ENCODE measurements around the gene DPP6. TPM values are rescaled to one million over a fixed set of nuclear protein-coding genes. Genes with fewer than 3 reads are reported as not detected.

DPP6 gene
- total RNA-seq, 1 donor from 2014 or later: 0.39 TPM

GRCh38 chr7:154431045-154431444 lies 378.8 kb downstream of the DPP6 start:
- Histone ChIP-seq H3K27ac (no peak overlapping the region), H3K4me2 (no peak overlapping the region), H3K9ac (no peak overlapping the region), H4K20me1 (ENCODE audit: low read depth) (no peaks in the 10 kb centered on the region), H3K27me3 (no peaks in the 10 kb centered on the region), H3K79me2 (ENCODE audit: low read depth) (no peaks in the 10 kb centered on the region), H3K4me1 (peaks cover 11% of the 10 kb centered on the region), H3K36me3 (no peaks in the 10 kb centered on the region), H3K4me3 (no peak overlapping the region), H3K9me3 (ENCODE audit: low read depth) (no peaks in the 10 kb centered on the region), H2AFZ (replicated peaks) (no peak overlapping the region), H3F3A (ENCODE audit: low read depth) (no peaks in the 10 kb centered on the region)
- H3K36me3 Mint-ChIP-seq: no peaks in the 10 kb centered on the region
- TF ChIP-seq EZH2 (IDR thresholded peaks at IDR 0.05) (no peak), EZH2phosphoT487 (IDR thresholded peaks at IDR 0.05) (no peak)
- TF ChIP-seq, protein P1, sequence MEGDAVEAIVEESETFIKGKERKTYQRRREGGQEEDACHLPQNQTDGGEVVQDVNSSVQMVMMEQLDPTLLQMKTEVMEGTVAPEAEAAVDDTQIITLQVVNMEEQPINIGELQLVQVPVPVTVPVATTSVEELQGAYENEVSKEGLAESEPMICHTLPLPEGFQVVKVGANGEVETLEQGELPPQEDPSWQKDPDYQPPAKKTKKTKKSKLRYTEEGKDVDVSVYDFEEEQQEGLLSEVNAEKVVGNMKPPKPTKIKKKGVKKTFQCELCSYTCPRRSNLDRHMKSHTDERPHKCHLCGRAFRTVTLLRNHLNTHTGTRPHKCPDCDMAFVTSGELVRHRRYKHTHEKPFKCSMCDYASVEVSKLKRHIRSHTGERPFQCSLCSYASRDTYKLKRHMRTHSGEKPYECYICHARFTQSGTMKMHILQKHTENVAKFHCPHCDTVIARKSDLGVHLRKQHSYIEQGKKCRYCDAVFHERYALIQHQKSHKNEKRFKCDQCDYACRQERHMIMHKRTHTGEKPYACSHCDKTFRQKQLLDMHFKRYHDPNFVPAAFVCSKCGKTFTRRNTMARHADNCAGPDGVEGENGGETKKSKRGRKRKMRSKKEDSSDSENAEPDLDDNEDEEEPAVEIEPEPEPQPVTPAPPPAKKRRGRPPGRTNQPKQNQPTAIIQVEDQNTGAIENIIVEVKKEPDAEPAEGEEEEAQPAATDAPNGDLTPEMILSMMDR (IDR thresholded peaks at IDR 0.05): no peak
- no peak overlapping the region for H3K4me3 Mint-ChIP-seq
- no peaks in the 10 kb centered on the region for H3K4me1 Mint-ChIP-seq
- no peaks in the 10 kb centered on the region for H3K27me3 Mint-ChIP-seq (ENCODE audit: insufficient read depth, low read depth)
- H3K27ac Mint-ChIP-seq: no peak overlapping the region
- H3K9me3 Mint-ChIP-seq: no peaks in the 10 kb centered on the region
- peak; percentile 5 for DNase-seq (ENCODE audit: low spot score)

DNA sequence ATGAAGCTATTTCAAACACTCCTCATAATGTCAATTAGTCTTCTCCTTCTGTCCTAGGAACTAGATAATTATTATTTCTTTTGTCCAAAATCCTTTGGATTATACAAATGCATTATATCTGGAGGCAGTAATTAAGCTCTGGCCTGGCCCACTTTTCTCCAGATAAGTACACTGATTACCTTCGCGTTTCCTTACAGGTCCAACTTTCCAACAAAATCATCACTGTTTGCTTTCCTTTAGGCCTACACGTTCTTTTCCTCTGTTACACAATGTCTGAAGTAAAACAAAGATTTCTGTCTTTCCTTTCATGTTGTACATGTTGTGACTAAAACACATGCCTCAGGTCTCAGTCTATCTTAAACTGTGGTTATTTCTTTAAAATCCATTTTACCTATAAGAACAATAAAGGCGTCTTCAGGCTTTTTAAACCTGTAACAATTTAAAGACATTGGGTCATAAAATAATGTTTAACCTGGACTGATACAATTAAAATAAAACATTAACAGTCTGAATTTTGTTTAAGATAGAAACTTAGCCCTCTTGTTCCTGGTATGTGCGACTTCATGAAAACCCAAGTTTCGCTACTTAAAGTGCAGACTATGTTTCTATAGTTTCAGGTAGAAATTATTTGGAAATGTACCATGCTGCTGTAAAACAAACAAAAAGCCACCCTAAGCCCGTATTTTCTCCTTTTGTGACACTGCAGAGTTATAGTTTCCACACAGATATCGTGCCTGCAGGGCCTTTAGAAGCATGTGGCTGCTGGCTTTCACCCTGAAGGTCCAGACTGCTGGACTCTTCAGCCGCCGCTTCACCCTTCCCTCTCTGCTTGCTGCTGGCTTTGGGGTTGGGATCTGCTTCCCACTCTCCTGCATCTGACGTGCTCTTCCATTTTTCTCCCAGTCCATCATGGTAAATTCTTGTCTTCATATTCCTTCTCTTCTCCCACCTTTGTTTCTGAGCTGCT lies 381.7 kb downstream of the DPP6 start:
- H3K4me1 ChIP-seq: no peaks in the 10 kb centered on the region
- H3K4me2 ChIP-seq: no peak overlapping the region
- no peaks in the 10 kb centered on the region for H3K36me3 Mint-ChIP-seq
- H3K36me3 ChIP-seq: no peaks in the 10 kb centered on the region
- H3K9me3 ChIP-seq (ENCODE audit: low read depth): no peaks in the 10 kb centered on the region
- DNase-seq (ENCODE audit: low spot score): no peak
- TF ChIP-seq EZH2 (IDR thresholded peaks at IDR 0.05) (no peak), EZH2phosphoT487 (IDR thresholded peaks at IDR 0.05) (no peak)
- TF ChIP-seq, protein P1 (IDR thresholded peaks at IDR 0.05): no peak
- no peaks in the 10 kb centered on the region for H3K9me3 Mint-ChIP-seq
- no peak overlapping the region for H3K27ac Mint-ChIP-seq
- H4K20me1 ChIP-seq (ENCODE audit: low read depth): no peaks in the 10 kb centered on the region
- H3K9ac ChIP-seq: no peak overlapping the region
- H3K4me3 Mint-ChIP-seq: no peak overlapping the region
- no peaks in the 10 kb centered on the region for H3K79me2 ChIP-seq (ENCODE audit: low read depth)
- H3K27ac ChIP-seq: no peak overlapping the region
- H3K27me3 ChIP-seq: no peaks in the 10 kb centered on the region
- no peak overlapping the region for H3K4me3 ChIP-seq
- no peaks in the 10 kb centered on the region for H3F3A ChIP-seq (ENCODE audit: low read depth)
- H3K27me3 Mint-ChIP-seq (ENCODE audit: insufficient read depth, low read depth): peaks cover 2% of the 10 kb centered on the region
- no peak overlapping the region for H2AFZ ChIP-seq (replicated peaks)
- H3K4me1 Mint-ChIP-seq: no peaks in the 10 kb centered on the region

- H3K4me1 Mint-ChIP-seq: no peaks in the 10 kb centered on the region
These were observed 384.4 kb downstream of the DPP6 start for GRCh38 chr7:154436560-154436959.

More at GRCh38 chr7:154436560-154436959, 384.4 kb downstream of the DPP6 start:
- H3K4me3 Mint-ChIP-seq: no peak overlapping the region
- Histone ChIP-seq H3K36me3 (no peaks in the 10 kb centered on the region), H2AFZ (replicated peaks) (no peak overlapping the region), H3K4me3 (no peak overlapping the region), H3F3A (ENCODE audit: low read depth) (no peaks in the 10 kb centered on the region), H3K27me3 (no peaks in the 10 kb centered on the region), H3K9ac (no peak overlapping the region), H3K4me1 (no peaks in the 10 kb centered on the region), H4K20me1 (ENCODE audit: low read depth) (no peaks in the 10 kb centered on the region), H3K4me2 (no peak overlapping the region), H3K79me2 (ENCODE audit: low read depth) (no peaks in the 10 kb centered on the region), H3K27ac (no peak overlapping the region), H3K9me3 (ENCODE audit: low read depth) (no peaks in the 10 kb centered on the region)
- peaks cover 2% of the 10 kb centered on the region for H3K27me3 Mint-ChIP-seq (ENCODE audit: insufficient read depth, low read depth)
- no peak overlapping the region for H3K27ac Mint-ChIP-seq
- H3K36me3 Mint-ChIP-seq: no peaks in the 10 kb centered on the region
- no peak for DNase-seq (ENCODE audit: low spot score)
- H3K9me3 Mint-ChIP-seq: no peaks in the 10 kb centered on the region
- TF ChIP-seq EZH2phosphoT487 (IDR thresholded peaks at IDR 0.05) (no peak), EZH2 (IDR thresholded peaks at IDR 0.05) (no peak)
- TF ChIP-seq, protein P1 (IDR thresholded peaks at IDR 0.05): no peak

Data from neural progenitor cell (in vitro differentiated cells).